Sciatic nerve (tissue), 2 donors: ENCODE measurements around the gene TEX44. TPM values are rescaled to one million over a fixed set of nuclear protein-coding genes. Genes with fewer than 3 reads are reported as not detected.
"Not testable (repeated sequence)": the region's sequence is repeated elsewhere in the genome, so short reads cannot be mapped to it uniquely, and the experiment has no call there.

Experiments used
- ATAC-seq: fragments of 200-7000 bp; cut with Tn5 transposase; one replicate; pipeline ENCODE4 v1.9.1; 2020; ENCODE audit warnings: mild to moderate bottlenecking, moderate library complexity
- DNase-seq: peaks from one replicate; pipeline ENCODE4 v3.0.0-alpha.2; 2020; ENCODE audit warnings: low spot score
- intact Hi-C: fragments of 100-400 bp; cut with DNase I; formaldehyde crosslinking; loops from one replicate; pipeline ENCODE4 v1.14.2; 2022
- total RNA-seq: library from RNA; stranded (reverse); fragmentation: NEBNext Ultra II Directional; extraction: Animal tissue kit (Norgen Biotek cat#: 25700); gene quantifications from one replicate; pipeline ENCODE4 v1.2.1, GENCODE V29; 2021
- donor health status: DM: no; HTN: no; CAD: no.
- donor health status: DM: no; HTN: no; CAD: no.

TEX44 gene
- total RNA-seq, result not detected

DNA sequence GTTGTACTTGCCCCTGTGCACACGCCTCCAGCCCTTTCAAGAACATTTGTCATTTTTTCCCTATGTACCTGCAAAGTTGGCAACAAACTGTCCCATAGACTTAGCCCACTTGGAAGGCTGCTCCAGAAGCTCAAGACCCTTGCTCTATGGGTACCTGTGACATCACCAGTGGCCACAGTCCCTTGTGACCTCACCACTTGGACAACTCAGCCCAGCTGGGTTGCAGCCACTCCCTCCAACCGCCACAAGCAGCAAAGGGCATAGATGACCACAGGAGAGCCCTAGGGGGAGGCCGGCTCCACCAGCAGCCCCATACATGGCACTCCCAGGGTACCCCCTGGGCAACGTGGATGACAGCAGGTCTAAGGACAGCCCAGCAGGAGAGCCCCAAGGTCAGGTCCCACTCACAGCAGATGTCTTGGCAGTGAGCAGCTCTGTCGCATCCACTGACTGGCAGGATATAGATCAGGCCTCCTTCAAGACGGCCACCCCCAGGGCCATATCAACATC is at the start of gene TEX44:
Gene TEX44 (plus strand): TSS at position 229 of the 510 bp plus-strand sequence. CDS start 88 bp downstream, at position 317.
- DNase-seq, result no peak
- intact Hi-C loops, result no loop called here

DNA sequence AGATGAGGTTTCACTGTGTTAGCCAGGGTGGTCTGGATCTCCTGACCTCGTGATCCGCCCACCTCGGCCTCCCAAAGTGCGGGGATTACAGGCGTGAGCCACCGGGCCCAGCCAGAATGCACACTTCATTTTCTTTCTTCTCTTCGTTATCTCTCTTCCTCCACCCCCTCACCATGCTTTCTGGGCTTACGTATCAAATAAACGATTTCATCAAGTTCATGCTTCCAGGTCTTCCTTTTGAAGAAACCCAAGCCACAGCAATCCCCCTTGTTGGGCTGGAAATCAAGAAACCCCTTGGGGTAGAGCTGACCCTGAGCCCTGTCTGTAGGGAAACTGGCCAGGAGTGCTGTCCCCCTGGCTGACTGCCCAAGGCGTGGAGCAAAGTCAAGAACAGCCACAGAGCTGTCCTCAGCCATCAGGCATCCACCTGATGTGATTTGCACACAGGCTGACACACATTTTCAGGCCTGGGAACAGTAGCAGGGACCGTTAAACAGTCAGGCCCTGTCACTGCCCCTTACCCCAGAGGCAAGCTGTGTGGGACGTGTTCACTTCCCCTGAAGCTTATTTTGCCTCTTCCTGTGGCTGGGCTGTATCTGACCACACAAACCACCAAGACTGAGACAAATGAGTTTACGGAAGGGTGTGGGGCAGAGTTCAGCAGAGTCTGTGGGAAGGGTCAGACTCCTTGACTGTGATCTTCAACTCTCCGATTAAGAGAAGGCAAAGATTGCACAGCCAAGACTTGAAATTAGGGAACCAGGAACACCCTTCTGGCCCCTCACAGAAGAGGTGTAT is 47.4 kb upstream of the TEX44 start:
- intact Hi-C loops, result no loop called here
- peak; percentile 85 for ATAC-seq
- no peak for DNase-seq

More for the DNA sequence above, at the start of gene TEX44:
- no peak for ATAC-seq

DNA sequence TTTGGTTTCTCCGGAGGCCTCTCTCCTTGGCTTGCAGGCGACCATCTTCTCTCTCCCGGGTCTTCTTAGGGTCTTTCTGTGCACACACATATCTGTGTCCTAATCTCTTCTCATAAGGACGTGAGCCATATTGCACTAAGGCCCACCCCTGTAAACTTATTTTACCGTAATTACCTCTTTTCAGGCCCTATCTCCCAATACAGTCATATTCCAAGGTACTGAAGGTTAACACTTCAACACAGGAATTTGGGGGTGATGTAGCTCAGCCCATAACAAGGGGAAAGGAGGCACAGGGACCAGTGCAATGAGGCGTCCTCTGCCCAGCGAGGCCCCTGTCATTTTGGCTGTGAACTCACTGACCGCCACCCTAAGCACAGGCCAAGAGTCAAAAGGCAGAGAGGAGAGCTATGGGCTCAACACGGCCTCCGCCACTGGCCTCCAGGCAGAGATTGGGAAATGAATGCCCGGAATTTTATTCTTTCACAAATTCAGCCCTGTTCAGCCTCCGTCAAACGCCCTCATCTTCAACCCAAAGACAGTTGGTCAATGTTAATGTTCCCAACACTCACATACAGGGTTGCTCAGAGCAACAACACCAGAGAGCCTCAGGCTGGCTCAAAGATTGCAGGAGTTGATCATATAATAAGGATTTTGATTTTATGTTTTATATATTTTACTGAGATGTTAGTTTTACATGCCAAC is 46.5 kb upstream of the TEX44 start:
- no peak for ATAC-seq
- no peak for DNase-seq

DNA sequence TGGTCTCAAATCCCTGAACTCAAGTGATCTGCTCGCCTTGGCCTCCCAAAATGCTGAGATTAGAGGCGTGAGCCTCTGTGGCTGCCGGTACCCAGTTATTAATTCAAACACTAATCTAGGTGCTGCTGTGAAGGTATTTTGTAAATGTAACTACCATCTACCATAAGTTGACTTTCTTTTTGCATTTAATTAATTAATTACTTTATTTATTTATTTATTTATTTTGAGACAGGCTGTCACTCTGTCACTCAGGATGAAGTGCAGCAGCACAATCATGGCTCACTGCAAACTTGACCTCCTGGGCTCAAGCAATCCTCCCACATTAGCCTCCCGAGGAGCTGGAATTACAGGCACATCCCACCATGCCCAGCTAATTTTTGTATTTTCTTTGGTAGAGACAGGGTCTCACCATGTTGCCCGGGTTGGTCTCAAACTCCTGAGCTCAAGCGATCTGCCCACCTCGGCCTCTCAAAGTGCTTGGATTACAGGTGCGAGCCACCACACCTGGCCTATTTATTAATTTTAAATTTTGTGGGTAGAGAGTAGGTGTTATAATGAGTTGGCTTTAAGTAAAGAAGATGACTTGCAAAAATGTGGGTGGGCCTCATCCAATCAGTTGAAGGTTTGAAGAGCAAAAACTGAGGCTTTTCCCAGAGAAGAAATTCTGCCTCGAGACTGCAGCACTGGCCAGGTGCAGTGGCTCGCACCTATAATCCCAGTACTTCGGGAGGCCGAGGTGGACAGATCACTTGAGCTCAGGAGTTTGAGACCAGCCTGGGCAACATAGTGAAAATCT is 45.2 kb upstream of the TEX44 start:
- no peak for ATAC-seq

More for the DNA sequence above, 46.5 kb upstream of the TEX44 start:
- intact Hi-C loops, result no loop called here

DNA sequence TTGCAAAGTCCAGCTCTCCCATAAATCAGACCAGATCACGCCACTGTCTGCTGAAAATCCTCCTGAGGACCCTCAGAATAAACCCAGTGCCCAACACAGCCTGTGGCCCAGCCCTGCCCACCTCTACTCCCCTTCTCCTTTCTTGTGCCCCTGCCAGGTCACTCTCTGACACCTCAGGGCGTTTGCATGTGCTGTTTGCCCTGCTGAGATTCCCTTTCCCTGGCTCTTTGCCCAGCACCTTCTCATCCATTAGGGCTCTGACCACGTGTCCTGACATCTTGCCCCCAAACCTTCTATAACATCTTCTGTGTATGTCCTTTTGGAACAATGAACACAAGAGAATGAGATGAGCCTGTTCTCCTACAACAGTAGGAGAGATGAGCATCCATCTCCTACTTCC is 43.9 kb upstream of the TEX44 start:
- DNase-seq, result no peak
- intact Hi-C loops, result no loop called here
- ATAC-seq, result no peak

More for the DNA sequence above, 45.2 kb upstream of the TEX44 start:
- DNase-seq, result no peak
- intact Hi-C loops, result no loop called here

DNA sequence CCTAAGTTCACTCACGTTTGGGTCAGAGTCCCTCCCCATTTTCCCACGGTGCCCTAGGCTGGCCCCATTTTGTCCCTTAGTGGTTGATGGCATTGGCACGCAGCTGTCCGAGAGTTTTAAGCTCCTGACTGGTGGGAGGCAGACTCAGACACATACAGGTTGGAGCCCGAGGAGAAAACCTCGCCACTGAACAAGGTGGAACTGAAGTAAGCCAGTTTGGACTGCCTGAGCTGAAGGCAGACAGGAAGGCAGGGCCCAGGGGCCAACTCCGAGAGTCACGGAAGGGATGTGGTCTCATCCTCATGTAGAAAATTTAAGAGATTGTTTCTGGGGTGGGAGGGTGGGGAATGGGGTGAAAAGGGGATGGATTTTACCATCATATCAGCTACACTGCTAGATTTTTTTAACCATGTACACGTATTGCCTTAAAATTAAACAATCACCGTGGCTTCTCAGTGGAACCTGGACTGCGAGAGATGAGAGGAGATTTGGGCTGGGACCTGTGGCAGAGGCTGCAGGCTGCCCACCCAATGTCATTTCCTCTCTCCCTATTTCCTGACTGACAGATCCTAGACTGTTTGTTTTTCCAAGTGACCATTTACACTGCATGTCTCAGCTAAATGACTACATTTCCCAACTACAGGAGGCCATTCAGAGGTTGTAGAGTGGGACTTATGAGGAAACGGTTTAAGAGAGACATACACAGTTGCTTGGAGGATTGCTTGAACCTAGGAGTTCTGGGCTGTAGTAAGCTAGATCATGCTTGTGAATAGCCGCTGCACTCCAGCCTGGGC is 43.0 kb upstream of the TEX44 start:
- DNase-seq, result no peak
- no peak for ATAC-seq
- intact Hi-C loops, result no loop called here

DNA sequence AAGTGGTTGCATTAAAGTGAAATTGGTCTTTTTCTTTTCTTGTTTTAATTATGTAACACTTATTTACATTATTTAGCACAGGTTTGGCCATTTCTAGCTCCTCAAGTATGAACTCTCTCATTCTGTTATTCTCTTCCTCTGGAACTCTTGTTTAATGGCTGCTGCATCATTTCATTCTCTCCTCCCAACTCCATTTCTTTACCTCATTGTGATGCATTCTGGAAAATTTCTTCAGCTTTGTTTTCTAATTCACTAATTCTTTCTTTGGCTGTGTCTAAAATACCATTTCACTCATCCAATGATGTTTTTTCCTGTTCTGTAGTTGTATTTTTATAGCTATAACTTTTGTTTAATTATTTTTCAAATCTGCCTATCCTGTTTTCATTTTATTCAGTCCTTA is 39.9 kb upstream of the TEX44 start:
- ATAC-seq, result no peak
- DNase-seq, result no peak
- intact Hi-C loops, result no loop called here

DNA sequence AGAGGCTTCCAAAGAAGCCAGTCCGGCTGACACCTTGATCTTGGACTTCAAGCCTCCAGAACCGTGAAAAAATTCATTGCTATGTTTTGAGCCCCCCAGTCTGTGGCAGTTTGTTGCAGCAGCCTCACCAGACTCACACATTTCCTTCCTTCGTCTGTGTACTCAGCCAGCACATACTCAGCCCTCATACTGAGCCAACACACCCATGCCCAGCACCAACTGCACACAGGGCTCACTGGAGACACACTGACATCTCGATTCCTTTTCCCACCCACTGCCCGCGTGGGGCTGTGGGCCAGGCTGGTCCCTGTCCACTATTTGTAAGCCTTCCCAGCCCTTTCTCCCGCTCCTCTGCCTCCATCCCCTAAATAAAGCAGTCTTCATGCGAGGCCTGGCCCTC is 38.3 kb upstream of the TEX44 start:
- ATAC-seq, result peak; percentile 23
- no peak for DNase-seq
- intact Hi-C loops, result no loop called here

DNA sequence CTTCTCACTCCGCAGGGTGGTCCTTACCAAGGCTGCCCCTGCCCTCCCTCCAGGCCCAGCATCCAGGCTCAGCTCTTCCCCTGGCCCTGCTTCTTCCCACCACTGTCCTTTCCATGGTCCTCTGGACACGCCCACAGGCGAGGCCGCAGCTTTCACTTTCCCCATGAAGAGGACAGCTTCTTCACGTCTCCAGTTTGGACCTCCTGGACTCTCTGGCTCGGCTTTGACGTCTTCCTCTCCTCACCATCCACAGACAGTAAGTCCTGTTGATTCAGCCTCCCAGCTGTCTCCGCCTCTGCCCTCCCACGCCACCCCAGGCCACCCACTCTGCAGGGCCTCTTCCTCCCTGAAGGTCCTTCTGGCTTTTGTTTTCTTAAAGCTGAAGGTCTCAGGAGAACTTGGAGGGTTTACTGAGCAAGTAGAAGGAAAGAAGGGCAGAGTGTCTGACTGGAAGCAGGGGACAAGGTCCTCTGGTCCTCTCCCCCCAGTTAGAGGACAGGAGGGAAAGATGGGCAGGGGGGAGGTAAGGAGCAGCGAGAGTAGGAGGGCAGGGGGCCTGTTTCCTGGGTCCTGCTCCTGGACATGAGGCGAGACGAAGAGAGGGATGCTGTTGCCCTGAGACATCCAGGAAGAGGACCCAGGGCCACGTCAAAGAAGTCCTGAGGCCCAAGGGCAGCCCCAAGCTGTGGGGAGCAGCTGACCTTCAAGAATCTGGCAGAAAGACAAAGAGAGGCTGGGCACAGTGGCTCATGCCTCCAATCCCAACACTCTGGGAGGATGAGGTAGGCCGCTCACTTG is 37.7 kb upstream of the TEX44 start:
- intact Hi-C loops, result no loop called here
- DNase-seq (peak; percentile 84), ATAC-seq (peak; percentile 90)

DNA sequence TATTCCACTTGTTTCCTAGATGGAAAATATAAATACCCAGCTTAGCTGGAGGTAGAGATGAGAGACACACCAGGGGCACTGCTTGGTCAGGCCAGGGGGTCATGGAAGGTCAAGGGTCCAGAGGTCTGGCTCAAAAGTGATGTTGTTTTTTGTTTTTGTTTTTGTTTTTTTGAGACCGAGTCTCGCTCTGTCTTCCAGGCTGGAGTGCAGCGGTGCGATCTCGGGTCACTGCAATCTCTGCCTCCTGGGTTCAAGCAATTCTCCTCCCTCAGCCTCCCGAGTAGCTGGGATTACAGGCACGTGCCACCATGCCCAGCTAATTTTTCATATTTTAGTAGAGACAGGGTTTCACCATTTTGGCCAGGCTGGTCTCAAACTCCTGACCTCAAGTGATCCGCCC is 36.2 kb upstream of the TEX44 start:
- DNase-seq, ATAC-seq, intact Hi-C loops: not testable (repeated sequence)

DNA sequence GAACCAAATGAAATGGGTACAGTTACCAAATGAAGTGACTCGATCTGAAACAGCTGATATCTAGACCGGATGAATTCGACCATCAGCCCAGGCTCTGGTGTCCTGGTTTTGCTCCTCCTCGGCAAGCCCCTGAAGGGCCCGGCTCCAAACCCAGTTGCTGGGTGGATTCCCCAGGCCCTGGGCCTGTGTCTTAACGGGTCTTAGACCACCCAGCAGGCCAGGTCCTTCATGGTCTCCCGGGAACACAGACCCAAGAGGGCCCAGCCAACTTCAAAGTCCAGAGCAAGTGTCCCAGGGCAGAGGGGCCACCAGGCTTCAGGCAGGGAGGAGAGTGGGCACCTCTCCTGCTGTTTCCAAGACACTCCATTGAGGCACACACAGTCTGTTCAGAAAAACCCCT is 35.7 kb upstream of the TEX44 start:
- DNase-seq (no peak), ATAC-seq (no peak)
- intact Hi-C loops, result no loop called here

DNA sequence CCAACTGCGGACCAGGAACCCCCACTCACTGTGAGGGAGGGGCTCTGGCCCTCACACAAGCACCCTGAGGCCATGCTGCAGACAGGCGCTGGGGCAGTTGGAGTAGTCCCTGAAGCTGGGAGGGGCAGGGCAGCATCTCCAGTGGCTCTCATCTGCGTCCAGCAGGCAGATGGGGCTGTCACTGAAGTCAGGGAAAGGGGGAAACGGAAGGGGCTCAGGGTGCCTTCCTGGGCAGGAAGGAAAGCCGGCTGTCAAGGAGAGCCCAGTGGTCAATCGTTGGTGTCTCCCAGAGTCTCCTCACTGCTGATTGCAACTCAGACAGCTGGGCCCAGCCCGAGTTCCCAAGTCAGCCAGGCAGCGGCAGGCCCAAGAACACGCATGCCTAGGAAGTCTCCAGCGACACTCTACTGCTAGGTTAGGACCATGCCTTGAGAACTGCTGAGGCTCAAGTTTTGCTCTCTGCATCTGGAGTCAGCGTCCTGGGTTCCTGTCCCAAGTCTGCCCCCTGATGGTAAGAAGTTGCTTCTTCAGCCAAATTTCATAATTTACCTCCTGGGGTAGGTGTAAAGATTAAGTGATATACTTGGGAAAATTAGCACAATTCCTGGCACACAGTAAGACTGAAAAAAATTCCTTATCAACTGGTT is 35.0 kb upstream of the TEX44 start:
- intact Hi-C loops, result no loop called here
- ATAC-seq, result peak; percentile 92
- peak; percentile 75 for DNase-seq

DNA sequence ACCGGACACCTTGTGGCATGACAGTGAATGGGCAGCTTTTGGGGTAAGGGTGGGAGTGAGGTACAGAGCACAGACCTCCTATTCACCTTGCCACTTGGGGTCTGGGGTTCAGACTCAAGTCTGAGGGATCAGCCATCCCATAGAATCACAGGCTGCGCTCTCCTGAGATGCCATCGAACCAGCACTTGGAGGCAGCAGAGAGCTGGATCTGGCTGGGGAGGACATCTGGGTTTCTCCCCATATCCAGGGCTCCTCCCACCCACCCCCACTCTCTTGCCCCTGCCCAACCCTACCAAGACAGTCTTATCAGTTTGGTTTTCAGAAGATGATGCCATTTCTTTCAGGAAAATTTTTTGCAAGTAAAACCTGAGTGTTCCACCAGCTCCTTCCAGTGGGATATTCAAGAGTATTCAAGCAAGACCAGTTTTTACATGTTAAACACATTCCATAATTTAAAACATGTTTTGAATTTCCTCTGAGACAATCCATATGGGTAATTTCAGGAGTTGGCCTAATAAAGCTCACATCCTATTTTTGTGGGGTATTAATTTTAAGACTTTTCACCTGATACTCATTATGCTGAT is 29.2 kb upstream of the TEX44 start:
- DNase-seq (peak; percentile 71), ATAC-seq (peak; percentile 90)
- intact Hi-C loops, result no loop called here

DNA sequence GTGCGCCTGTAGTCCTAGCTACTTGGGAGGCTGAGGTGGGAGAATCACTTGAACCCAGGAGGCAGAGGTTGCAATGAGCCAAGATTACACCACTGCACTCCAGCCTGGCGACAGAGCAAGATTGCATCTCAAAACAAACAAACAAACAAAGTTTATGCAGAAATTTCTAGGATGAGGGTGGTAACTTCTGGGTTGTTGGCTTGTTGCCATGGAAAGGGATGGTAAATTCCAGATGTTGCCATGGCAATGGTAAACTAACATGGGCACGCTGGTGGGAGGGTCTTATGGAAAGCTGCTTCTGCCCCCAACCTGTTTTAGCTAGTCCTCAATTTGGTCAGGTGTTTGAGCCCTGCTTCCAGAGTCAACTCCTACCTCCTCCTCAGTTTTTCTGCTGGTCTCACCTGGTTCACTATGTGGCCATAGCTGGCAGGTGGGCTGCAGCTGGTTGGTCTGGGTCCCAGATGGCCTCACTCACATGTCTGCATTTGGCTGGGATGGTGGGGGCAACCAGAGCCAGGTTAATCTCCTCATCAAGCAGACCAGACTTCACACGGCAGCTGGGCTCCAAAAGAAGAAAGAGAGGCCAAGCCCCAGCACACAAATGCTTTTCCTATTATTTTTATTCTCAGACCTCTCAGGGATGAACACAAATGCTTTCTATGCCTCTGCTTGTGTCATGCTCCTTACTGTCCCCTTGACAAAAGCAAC is 26.6 kb upstream of the TEX44 start:
- DNase-seq, result no peak
- intact Hi-C loops, result loop anchor here (5.0 kb wide), 1 partner anchor 36 kb away; no protein-coding TSS in a partner anchor
- no peak for ATAC-seq

DNA sequence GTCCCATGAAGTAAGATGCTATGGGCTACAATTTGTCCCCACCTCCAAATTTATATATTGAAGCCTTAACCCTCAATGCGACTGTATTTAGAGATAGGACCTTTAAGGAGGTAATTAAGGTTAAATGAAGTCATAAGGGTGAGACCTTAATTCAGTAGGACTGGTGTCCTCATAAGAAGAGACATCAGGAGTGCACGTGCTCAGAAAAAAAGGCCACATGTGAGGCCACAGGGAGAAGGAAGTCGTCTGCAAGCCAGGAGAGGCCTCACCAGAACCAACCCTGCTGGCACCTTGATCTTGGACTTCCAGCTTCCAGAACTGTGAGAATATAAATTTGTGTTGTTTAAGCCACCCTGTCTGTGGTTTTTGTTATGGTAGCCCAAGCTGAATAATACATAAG is 25.5 kb upstream of the TEX44 start:
- DNase-seq (no peak), ATAC-seq (no peak)
- intact Hi-C loops, result loop anchor here (5.0 kb wide), 1 partner anchor 35 kb away; no protein-coding TSS in a partner anchor

DNA sequence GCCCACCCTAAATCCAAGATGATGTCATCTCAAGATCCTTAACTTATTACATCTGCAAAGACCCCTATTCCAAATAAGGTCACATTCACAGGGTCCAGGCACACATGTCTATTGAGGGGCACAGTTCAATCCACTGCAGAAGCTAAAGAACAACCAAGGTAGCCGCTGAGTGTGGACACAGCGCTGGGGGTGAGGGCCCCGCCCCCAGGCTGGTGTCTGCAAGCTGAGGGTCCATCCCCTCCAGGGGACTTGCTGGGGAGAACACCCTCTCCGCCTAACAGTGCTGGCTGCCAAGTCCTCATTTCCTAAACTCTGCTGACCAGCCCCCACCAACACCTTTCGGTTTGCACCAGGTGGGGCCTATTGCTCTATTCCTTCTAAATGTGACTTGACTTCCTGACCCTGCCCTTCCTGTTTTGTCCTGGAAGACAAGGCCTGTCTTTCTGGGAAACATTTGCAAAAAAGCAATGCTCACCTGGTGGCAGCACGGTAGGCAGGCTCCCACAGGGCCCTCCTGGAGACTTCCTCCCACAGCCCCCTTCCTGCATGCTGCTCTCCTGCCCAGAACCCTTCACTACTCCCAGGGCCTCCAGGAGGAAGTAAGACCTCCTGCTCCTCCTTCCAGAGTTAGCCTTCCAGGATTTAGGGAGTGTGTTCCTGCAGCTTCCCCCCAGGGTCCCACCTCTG is 24.4 kb upstream of the TEX44 start:
- DNase-seq (no peak), ATAC-seq (no peak)
- intact Hi-C loops, result loop anchor here (5.0 kb wide), 1 partner anchor 34 kb away; no protein-coding TSS in a partner anchor
